Activated T-cell treated with anti-CD3 and anti-CD28 coated beads, Interleukin-2, amount 50 U/mL, for 24 hours (primary cell): Measurements from ENCODE around the gene KIF22.
A peak's percentile ranks its signal among the peaks of the same experiment; 100 is the strongest.

Experiments
- DNase-seq: peaks from one replicate; pipeline ENCODE4 v3.0.0-alpha.2; 2020
- H3K27ac Mint-ChIP-seq: 2 replicates; pipeline ENCODE4 v1.8.0; 2020; ENCODE audit warnings: mild to moderate bottlenecking, mixed read lengths
- H3K27me3 Mint-ChIP-seq: 2 replicates; pipeline ENCODE4 v1.8.0; 2020; ENCODE audit warnings: mixed read lengths
- H3K36me3 Mint-ChIP-seq: 2 replicates; pipeline ENCODE4 v1.8.0; 2020; ENCODE audit warnings: low read depth, mixed read lengths
- H3K4me1 Mint-ChIP-seq: 2 replicates; pipeline ENCODE4 v1.8.0; 2020; ENCODE audit warnings: low read depth, mixed read lengths
- H3K4me3 Mint-ChIP-seq: 2 replicates; pipeline ENCODE4 v1.8.0; 2020; ENCODE audit warnings: mild to moderate bottlenecking, moderate library complexity, mixed read lengths
- H3K9me3 Mint-ChIP-seq: 2 replicates; pipeline ENCODE4 v1.8.0; 2020; ENCODE audit warnings: mixed read lengths

The KIF22 gene

GRCh38 chr16:29812754-29813643, 22.4 kb downstream of the KIF22 start:
- peaks cover 45% of the 10 kb centered on the region for H3K36me3 Mint-ChIP-seq
- peaks cover 2% of the 10 kb centered on the region for H3K27me3 Mint-ChIP-seq
- no peak for DNase-seq
- no peaks in the 10 kb centered on the region for H3K9me3 Mint-ChIP-seq
- peak overlapping the region; percentile 47 for H3K27ac Mint-ChIP-seq
- peak overlapping the region; percentile 85 for H3K4me3 Mint-ChIP-seq
- peaks cover 67% of the 10 kb centered on the region for H3K4me1 Mint-ChIP-seq

DNA sequence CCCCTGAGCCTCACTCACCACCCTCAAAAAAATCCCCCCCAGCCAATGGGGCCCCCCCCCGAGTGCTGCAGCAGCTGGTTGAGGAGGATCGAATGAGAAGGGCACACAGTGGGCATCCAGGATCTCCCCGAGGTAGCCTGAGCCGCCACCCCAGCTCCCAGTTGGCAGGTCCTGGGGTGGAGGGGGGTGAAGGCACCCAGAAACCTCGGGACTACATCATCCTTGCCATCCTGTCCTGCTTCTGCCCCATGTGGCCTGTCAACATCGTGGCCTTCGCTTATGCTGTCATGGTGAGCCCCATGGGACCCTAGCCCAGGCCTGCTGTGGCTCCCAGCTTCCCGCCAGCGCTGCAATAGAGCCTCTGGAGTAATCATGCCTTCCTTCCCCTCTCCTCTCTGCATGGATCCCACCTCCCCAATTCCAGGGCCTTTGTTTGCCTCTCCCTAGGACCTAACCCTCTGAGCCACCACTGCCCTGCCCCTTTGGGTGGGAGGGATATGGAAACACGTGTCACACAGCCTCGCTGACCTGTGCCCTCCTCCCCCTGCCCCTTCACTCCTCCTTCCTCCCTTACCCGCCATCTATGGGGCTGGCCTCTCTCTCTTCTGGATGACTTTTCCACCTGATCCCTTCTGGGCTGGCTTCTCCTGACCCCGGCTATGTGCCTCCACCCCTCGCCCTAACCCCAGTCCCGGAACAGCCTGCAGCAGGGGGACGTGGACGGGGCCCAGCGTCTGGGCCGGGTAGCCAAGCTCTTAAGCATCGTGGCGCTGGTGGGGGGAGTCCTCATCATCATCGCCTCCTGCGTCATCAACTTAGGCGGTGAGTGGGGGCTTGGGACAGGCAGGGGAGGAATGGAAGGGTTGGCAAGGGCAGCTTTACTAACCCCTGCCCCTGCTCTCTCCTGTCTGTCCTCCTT, 23.4 kb downstream of the KIF22 start:
- Mint-ChIP-seq H3K36me3 (peaks cover 45% of the 10 kb centered on the region), H3K4me3 (no peak overlapping the region)

DNA sequence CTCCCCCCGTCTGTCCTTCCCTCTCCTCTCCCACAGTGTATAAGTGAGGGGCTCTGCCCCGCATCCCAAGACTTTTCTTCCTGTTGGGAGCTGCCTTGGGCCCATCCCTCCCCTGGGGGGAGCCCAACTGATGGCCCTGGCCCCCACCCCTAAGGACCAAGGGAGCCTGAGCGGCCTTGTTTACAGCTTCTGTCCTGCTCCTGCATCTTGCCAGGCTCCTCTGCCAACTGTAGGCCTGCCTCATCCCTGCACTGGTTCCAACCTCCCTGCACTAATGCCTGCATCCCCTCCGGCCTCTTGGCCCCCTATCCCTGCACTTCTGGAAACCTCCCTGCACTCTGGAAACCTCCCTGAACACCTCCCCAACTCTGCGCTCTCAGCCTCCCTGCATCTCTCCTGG, 24.0 kb downstream of the KIF22 start:
- H3K9me3 Mint-ChIP-seq = no peaks in the 10 kb centered on the region
- peak overlapping the region; percentile 99 for H3K4me3 Mint-ChIP-seq
- H3K36me3 Mint-ChIP-seq = peaks cover 46% of the 10 kb centered on the region
- peaks cover 2% of the 10 kb centered on the region for H3K27me3 Mint-ChIP-seq
- DNase-seq = no peak
- H3K4me1 Mint-ChIP-seq = peaks cover 72% of the 10 kb centered on the region
- H3K27ac Mint-ChIP-seq = peak overlapping the region; percentile 97

More for the DNA sequence above, 23.4 kb downstream of the KIF22 start:
- peaks cover 68% of the 10 kb centered on the region for H3K4me1 Mint-ChIP-seq
- no peak for DNase-seq
- H3K27me3 Mint-ChIP-seq = peaks cover 2% of the 10 kb centered on the region
- H3K27ac Mint-ChIP-seq = peak overlapping the region; percentile 97
- H3K9me3 Mint-ChIP-seq = no peaks in the 10 kb centered on the region

GRCh38 chr16:29815032-29815721, 24.6 kb downstream of the KIF22 start:
- Mint-ChIP-seq H3K27me3 (peaks cover 2% of the 10 kb centered on the region), H3K4me3 (peak overlapping the region; percentile 99), H3K27ac (peak overlapping the region; percentile 97), H3K4me1 (peaks cover 72% of the 10 kb centered on the region), H3K9me3 (no peaks in the 10 kb centered on the region), H3K36me3 (peaks cover 46% of the 10 kb centered on the region)
- DNase-seq = peak; percentile 71

GRCh38 chr16:29815793-29816693, 25.5 kb downstream of the KIF22 start, which contains the start of gene PAGR1:
Gene PAGR1 (plus strand): TSS chr16:29816152. CDS start chr16:29816526, 374 bp downstream.
- H3K36me3 Mint-ChIP-seq = peaks cover 46% of the 10 kb centered on the region
- peaks cover 72% of the 10 kb centered on the region for H3K4me1 Mint-ChIP-seq
- DNase-seq = peak; percentile 99

GRCh38 chr16:29816694-29817441, 26.3 kb downstream of the KIF22 start:
- peak overlapping the region; percentile 99 for H3K4me3 Mint-ChIP-seq
- H3K4me1 Mint-ChIP-seq = peaks cover 71% of the 10 kb centered on the region
- DNase-seq = peak; percentile 79

More at GRCh38 chr16:29815793-29816693, 25.5 kb downstream of the KIF22 start, which contains the start of gene PAGR1:
- Mint-ChIP-seq H3K9me3 (no peaks in the 10 kb centered on the region), H3K4me3 (peak within 1 kb of the TSS; percentile 99), H3K27me3 (peaks cover 2% of the 10 kb centered on the region), H3K27ac (peak within 1 kb of the TSS; percentile 97)

GRCh38 chr16:29818082-29818481, 27.5 kb downstream of the KIF22 start:
- no peaks in the 10 kb centered on the region for H3K27me3 Mint-ChIP-seq
- H3K4me1 Mint-ChIP-seq = peaks cover 76% of the 10 kb centered on the region
- peaks cover 59% of the 10 kb centered on the region for H3K36me3 Mint-ChIP-seq
- H3K27ac Mint-ChIP-seq = peak overlapping the region; percentile 97
- H3K9me3 Mint-ChIP-seq = no peaks in the 10 kb centered on the region
- no peak for DNase-seq
- H3K4me3 Mint-ChIP-seq = peak overlapping the region; percentile 99

More at GRCh38 chr16:29816694-29817441, 26.3 kb downstream of the KIF22 start:
- Mint-ChIP-seq H3K27me3 (peaks cover 2% of the 10 kb centered on the region), H3K27ac (peak overlapping the region; percentile 97), H3K9me3 (no peaks in the 10 kb centered on the region), H3K36me3 (peaks cover 53% of the 10 kb centered on the region)

DNA sequence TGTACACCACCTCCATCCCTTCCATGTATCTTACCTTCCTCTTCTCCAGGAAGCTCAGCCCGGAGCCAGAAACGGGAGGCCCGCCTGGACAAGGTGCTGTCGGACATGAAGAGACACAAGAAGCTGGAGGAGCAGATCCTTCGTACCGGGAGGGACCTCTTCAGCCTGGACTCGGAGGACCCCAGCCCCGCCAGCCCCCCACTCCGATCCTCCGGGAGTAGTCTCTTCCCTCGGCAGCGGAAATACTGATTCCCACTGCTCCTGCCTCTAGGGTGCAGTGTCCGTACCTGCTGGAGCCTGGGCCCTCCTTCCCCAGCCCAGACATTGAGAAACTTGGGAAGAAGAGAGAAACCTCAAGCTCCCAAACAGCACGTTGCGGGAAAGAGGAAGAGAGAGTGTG, 29.0 kb downstream of the KIF22 start:
- Mint-ChIP-seq H3K4me3 (peak overlapping the region; percentile 99), H3K9me3 (no peaks in the 10 kb centered on the region), H3K27ac (peak overlapping the region; percentile 97), H3K27me3 (no peaks in the 10 kb centered on the region), H3K4me1 (peaks cover 81% of the 10 kb centered on the region), H3K36me3 (peaks cover 59% of the 10 kb centered on the region)
- DNase-seq = no peak

DNA sequence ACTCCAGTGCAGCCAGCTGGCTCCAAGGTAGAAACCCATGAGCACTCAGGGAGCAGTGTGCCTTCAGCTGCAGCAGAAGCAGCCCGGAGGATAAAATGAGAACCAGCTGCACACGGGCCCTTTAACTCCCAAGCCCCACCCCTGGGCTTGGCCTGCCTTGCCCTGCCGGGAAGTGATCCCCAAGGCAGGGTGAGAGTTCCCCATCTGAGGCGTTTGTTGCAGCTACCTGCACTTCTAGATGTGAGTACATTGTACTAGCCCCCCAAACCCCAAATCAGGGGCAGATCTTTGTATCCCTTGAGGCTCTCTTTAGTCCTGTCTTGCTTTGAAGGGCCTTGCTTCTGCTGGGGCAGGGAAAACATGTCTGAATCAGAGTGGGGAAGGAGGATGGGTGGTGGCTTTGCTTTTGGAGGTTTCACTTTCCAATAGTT, 29.7 kb downstream of the KIF22 start, which contains the start of gene MVP:
MVP (plus strand) TSS at position 192 of the 431 bp plus-strand sequence. CDS start 10,088 bp downstream, outside the sequence.
- Mint-ChIP-seq H3K4me3 (peak within 1 kb of the TSS; percentile 99), H3K9me3 (no peaks in the 10 kb centered on the region), H3K4me1 (peaks cover 81% of the 10 kb centered on the region), H3K36me3 (peaks cover 62% of the 10 kb centered on the region), H3K27me3 (no peaks in the 10 kb centered on the region), H3K27ac (peak within 1 kb of the TSS; percentile 97)
- peak; percentile 77 for DNase-seq

GRCh38 chr16:29820730-29821642, 30.4 kb downstream of the KIF22 start:
- DNase-seq = peak; percentile 64
- no peaks in the 10 kb centered on the region for H3K27me3 Mint-ChIP-seq
- H3K9me3 Mint-ChIP-seq = no peaks in the 10 kb centered on the region
- H3K27ac Mint-ChIP-seq = peak overlapping the region; percentile 97
- peaks cover 85% of the 10 kb centered on the region for H3K4me1 Mint-ChIP-seq
- H3K36me3 Mint-ChIP-seq = peaks cover 65% of the 10 kb centered on the region
- peak overlapping the region; percentile 99 for H3K4me3 Mint-ChIP-seq

DNA sequence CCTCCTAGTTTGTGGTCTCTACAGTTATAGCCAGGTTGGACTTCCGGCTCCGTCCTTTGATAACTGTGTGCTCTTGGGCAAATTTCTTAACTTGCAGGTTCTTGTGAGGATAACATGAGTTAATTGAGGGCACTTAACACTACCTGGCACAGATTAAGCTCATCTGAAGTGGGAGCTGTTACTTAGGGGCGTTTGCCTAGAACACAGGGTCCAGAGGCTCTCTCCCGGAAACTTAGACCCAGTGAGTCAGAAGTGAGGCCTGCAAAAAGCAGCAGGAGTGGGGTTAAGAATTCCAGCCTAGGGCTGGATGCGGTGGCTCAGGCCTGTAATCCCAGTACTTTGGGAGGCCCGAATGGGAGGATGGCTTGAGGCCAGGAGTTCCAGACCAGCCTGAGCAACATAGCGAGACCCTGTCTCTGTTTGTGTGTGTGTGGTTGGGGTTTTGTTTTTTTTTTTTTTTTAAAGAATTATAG, 31.1 kb downstream of the KIF22 start:
- Mint-ChIP-seq H3K9me3 (no peaks in the 10 kb centered on the region), H3K27me3 (no peaks in the 10 kb centered on the region), H3K4me3 (peak overlapping the region; percentile 99), H3K36me3 (peaks cover 60% of the 10 kb centered on the region), H3K27ac (peak overlapping the region; percentile 97), H3K4me1 (peaks cover 92% of the 10 kb centered on the region)
- DNase-seq = no peak
